ENCODE data around the gene DHH. TPM values are rescaled to one million over a fixed set of nuclear protein-coding genes. Genes with fewer than 3 reads are reported as not detected.

The DHH gene
- total and polyA plus RNA-seq, 9 of the 15 experiments (the other 6 are each of a cell fraction or from before 2014, with no cell fraction given), result 0.07 to 2.6 (median 0.54) TPM

- TF ChIP-seq ZBTB40 (IDR thresholded peaks at IDR 0.05) (no peak), ZBTB40 (CRISPR knock-in tag; IDR thresholded peaks at IDR 0.05) (0 out of 2 replicates have a peak, but pooled peaks have one; percentile 37), ZNF77 (CRISPR knock-in tag; IDR thresholded peaks at IDR 0.05) (no peak), ZNF398 (CRISPR knock-in tag; IDR thresholded peaks at IDR 0.05) (no peak), BRD9 (IDR thresholded peaks at IDR 0.05; ENCODE audit: low read depth, partially characterized antibody) (peak; percentile 55), L3MBTL2 (IDR thresholded peaks at IDR 0.05) (peak; percentile 91), DLX4 (CRISPR knock-in tag; IDR thresholded peaks at IDR 0.05) (no peak), ZNF444 (CRISPR knock-in tag; IDR thresholded peaks at IDR 0.05) (no peak), KHSRP (IDR thresholded peaks at IDR 0.05) (no peak), SLC30A9 (CRISPR knock-in tag; IDR thresholded peaks at IDR 0.05) (no peak), CREB1 (IDR thresholded peaks at IDR 0.05) (peak; percentile 10), CREB1 (CRISPR knock-in tag; IDR thresholded peaks at IDR 0.05) (no peak), SRSF7 (optimal IDR thresholded peaks at IDR 0.05; ENCODE audit: low read depth, low read length) (no peak), NONO (IDR thresholded peaks at IDR 0.05; ENCODE audit: low read depth in 2 of 2, low read length in 1 of 2) (peak; percentile 57 to 59; a peak in 3 of 4 replicates), ZNF282 (CRISPR knock-in tag; IDR thresholded peaks at IDR 0.05) (no peak; the same call in 1 of the 2 replicates), ETV6 (IDR thresholded peaks at IDR 0.05; ENCODE audit: borderline replicate concordance in 1 of 2, low read depth in 2 of 2, low read length in 1 of 2) (no peak), ETV6 (CRISPR knock-in tag; IDR thresholded peaks at IDR 0.05; ENCODE audit: borderline replicate concordance) (no peak)
Measured at GRCh38 chr12:49131051-49131893, 36.7 kb upstream of the DHH start, which contains the start of gene TUBA1B (continued).
